Activated CD8-positive, alpha-beta T cell treated with anti-CD3 and anti-CD28 coated beads for 36 hours (primary cell): ENCODE measurements around the gene HEATR5A. TPM values are rescaled to one million over a fixed set of nuclear protein-coding genes. Genes with fewer than 3 reads are reported as not detected.
"Not testable (repeated sequence)": the region's sequence is repeated elsewhere in the genome, so short reads cannot be mapped to it uniquely, and the experiment has no call there.

Experiments used
- ATAC-seq: fragments of 200-7000 bp; cut with Tn5 transposase; one replicate; pipeline ENCODE4 v1.10.0; 2021; ENCODE audit warnings: mild to moderate bottlenecking, moderate library complexity
- CTCF ChIA-PET: fragments of 350-600 bp; sonication (Branson Sonifier 250); formaldehyde crosslinking; loops from one replicate; lab custom pipeline; 2021; ENCODE audit warnings: antibody characterized with exemption; lab: Charles Lee
- POLR2A ChIA-PET: fragments of 350-600 bp; sonication (Branson Sonifier 250); formaldehyde crosslinking; loops from one replicate; lab custom pipeline; 2021; ENCODE audit warnings: antibody characterized with exemption; lab: Charles Lee
- DNase-seq: peaks from one replicate; pipeline ENCODE4 v3.0.0-alpha.2; 2020
- H3K27ac Mint-ChIP-seq: one replicate; pipeline ENCODE4 v1.8.0; 2021; ENCODE audit warnings: mild to moderate bottlenecking, mixed read lengths
- H3K27me3 Mint-ChIP-seq: one replicate; pipeline ENCODE4 v1.8.0; 2021; ENCODE audit warnings: mixed read lengths
- H3K36me3 Mint-ChIP-seq: one replicate; pipeline ENCODE4 v1.8.0; 2021; ENCODE audit warnings: low read depth, mixed read lengths
- H3K4me1 Mint-ChIP-seq: one replicate; pipeline ENCODE4 v1.8.0; 2021; ENCODE audit warnings: low read depth, mixed read lengths
- H3K4me3 Mint-ChIP-seq: one replicate; pipeline ENCODE4 v1.8.0; 2021; ENCODE audit warnings: mild to moderate bottlenecking, moderate library complexity, mixed read lengths
- H3K9me3 Mint-ChIP-seq: one replicate; pipeline ENCODE4 v1.8.0; 2021; ENCODE audit warnings: mixed read lengths
- CTCF ChIP-seq: fragments of 200-600 bp; IDR thresholded peaks from one replicate; pipeline ENCODE4 v1.8.0; 2022; ENCODE audit warnings: antibody characterized with exemption, mild to moderate bottlenecking
- intact Hi-C: fragments of 100-400 bp; cut with micrococcal nuclease; formaldehyde crosslinking; loops from one replicate; pipeline ENCODE4 v1.10.0; 2022
- total RNA-seq, 2 experiments: library from RNA; stranded (reverse); gene quantifications; one replicate each; pipeline ENCODE4 v1.2.3, GENCODE V29; 2021

HEATR5A gene
- total RNA-seq, 2 experiments from 2014 or later = 12.7 to 15.7 TPM

DNA sequence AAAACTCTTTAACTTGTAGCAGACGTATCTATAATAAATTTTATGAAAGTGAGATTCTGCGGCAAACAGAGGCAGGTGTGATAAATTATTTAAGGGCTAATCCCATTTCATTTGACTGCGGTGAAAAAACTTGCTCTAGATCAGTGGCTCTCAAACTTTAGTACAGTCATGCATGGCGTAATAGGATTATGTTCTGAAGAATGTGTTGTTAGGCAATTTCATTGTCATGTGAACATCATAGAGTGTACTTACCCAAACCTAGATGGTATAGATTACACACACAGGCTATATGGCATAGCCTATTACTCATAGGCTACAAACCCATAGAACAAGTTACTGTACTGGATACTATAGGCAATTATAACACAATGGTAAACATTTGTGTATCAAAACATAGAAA, 83.7 kb downstream of the HEATR5A start:
- TF ChIP-seq CTCF = no peak
- Mint-ChIP-seq H3K4me1 (no peaks in the 10 kb centered on the region), H3K36me3 (peaks cover 13% of the 10 kb centered on the region), H3K27ac (no peak overlapping the region), H3K4me3 (no peak overlapping the region), H3K27me3 (no peaks in the 10 kb centered on the region), H3K9me3 (peaks cover 4% of the 10 kb centered on the region)
- ATAC-seq (no peak), DNase-seq (no peak)
- ChIA-PET CTCF (no interaction called here), POLR2A (no interaction called here)
- intact Hi-C loops = no loop called here

DNA sequence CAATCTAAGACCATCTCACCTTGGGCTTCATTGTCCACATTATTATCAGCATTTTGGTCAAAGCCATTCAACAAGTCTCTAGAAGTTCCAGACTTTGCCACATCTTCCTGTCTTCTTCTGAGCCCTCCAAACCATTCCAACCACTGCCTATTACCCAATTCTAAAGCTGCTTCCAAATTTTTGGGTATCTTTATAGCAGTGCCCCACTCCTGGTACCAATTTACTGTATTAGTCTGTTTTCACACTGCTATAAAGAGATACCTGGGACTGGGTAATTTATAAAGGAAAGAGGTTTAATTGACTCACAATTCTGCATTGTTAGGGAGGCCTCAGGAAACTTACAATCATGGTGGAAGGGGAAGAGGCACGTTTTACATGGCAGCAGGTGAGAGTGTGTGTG, 89.0 kb downstream of the HEATR5A start:
- ATAC-seq, intact Hi-C loops, H3K4me1 Mint-ChIP-seq, DNase-seq, H3K4me3 Mint-ChIP-seq, CTCF ChIA-PET, POLR2A ChIA-PET, H3K27me3 Mint-ChIP-seq, H3K27ac Mint-ChIP-seq: not testable (repeated sequence)
- Mint-ChIP-seq H3K36me3 (peaks cover 24% of the 10 kb centered on the region), H3K9me3 (peaks cover 11% of the 10 kb centered on the region)

DNA sequence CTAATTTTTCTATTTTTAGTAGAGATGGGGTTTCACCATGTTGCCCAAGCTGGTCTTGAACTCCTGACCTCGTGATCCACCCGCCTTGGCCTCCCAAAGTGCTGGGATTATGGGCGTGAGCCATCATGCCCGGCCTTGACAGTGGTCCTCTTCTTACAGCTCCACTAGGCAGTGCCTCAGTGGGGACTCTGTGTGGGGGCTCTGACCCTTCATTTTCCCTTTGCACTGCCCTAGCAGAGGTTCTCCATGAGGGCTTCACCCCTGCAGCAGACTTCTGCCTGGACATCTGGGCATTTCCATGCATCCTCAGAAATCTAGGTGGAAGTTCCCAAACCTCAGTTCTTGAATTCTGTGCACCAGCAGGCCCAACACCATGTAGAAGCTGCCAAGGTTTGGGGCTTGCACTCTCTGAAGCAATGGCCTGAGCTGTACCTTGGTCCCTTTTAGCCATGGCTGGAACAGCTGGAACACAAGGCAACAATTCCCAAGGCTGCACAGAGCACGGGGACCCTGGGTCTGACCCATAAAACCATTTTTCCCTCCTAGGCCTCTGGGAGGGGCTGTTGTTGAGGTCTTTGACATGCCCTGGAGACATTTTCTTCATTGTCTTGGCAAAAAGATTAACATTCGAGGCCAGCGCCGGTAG, 90.4 kb downstream of the HEATR5A start:
- Mint-ChIP-seq H3K36me3 (peaks cover 24% of the 10 kb centered on the region), H3K9me3 (peaks cover 11% of the 10 kb centered on the region)
- H3K27me3 Mint-ChIP-seq, H3K4me3 Mint-ChIP-seq, H3K4me1 Mint-ChIP-seq, DNase-seq, POLR2A ChIA-PET, intact Hi-C loops, ATAC-seq, H3K27ac Mint-ChIP-seq, CTCF ChIA-PET: not testable (repeated sequence)

GRCh38 chr14:31326111-31326510, 94.2 kb downstream of the HEATR5A start:
- no peak for TF ChIP-seq CTCF
- ChIA-PET CTCF (interaction anchor here (1.6 kb wide), 1 partner anchor 39 kb away, joined by 4 read pairs; no protein-coding TSS in a partner anchor), POLR2A (interaction anchor here (0.6 to 0.7 kb wide), 2 partner anchors 15 to 135 kb away, joined by 3 read pairs; no protein-coding TSS in a partner anchor)
- Mint-ChIP-seq H3K27me3 (no peaks in the 10 kb centered on the region), H3K36me3 (peaks cover 6% of the 10 kb centered on the region), H3K9me3 (peaks cover 3% of the 10 kb centered on the region), H3K27ac (no peak overlapping the region), H3K4me1 (no peaks in the 10 kb centered on the region), H3K4me3 (no peak overlapping the region)
- ATAC-seq = no peak
- peak; percentile 13 for DNase-seq
- intact Hi-C loops = no loop called here

GRCh38 chr14:31323419-31323818, 96.9 kb downstream of the HEATR5A start:
- ATAC-seq (no peak), DNase-seq (no peak)
- Mint-ChIP-seq H3K9me3 (no peaks in the 10 kb centered on the region), H3K4me1 (no peaks in the 10 kb centered on the region), H3K36me3 (no peaks in the 10 kb centered on the region), H3K27ac (no peak overlapping the region), H3K27me3 (no peaks in the 10 kb centered on the region), H3K4me3 (no peak overlapping the region)
- POLR2A ChIA-PET = no interaction called here
- CTCF ChIA-PET = no interaction called here
- no peak for TF ChIP-seq CTCF
- intact Hi-C loops = no loop called here

GRCh38 chr14:31320922-31321766, 99.2 kb downstream of the HEATR5A start:
- H3K4me1 Mint-ChIP-seq = no peaks in the 10 kb centered on the region

More at GRCh38 chr14:31320922-31321766, 99.2 kb downstream of the HEATR5A start:
- ATAC-seq (no peak), DNase-seq (no peak)
- no peak for TF ChIP-seq CTCF
- POLR2A ChIA-PET = interaction anchor here (0.6 kb wide), 1 partner anchor 79 kb away, joined by 3 read pairs; no protein-coding TSS in a partner anchor
- Mint-ChIP-seq H3K27ac (no peak overlapping the region), H3K9me3 (no peaks in the 10 kb centered on the region), H3K4me3 (no peak overlapping the region), H3K27me3 (no peaks in the 10 kb centered on the region), H3K36me3 (no peaks in the 10 kb centered on the region)
- intact Hi-C loops = no loop called here
- CTCF ChIA-PET = no interaction called here
